ENCODE data around the gene TNFSF12.

TNFSF12 gene

DNA sequence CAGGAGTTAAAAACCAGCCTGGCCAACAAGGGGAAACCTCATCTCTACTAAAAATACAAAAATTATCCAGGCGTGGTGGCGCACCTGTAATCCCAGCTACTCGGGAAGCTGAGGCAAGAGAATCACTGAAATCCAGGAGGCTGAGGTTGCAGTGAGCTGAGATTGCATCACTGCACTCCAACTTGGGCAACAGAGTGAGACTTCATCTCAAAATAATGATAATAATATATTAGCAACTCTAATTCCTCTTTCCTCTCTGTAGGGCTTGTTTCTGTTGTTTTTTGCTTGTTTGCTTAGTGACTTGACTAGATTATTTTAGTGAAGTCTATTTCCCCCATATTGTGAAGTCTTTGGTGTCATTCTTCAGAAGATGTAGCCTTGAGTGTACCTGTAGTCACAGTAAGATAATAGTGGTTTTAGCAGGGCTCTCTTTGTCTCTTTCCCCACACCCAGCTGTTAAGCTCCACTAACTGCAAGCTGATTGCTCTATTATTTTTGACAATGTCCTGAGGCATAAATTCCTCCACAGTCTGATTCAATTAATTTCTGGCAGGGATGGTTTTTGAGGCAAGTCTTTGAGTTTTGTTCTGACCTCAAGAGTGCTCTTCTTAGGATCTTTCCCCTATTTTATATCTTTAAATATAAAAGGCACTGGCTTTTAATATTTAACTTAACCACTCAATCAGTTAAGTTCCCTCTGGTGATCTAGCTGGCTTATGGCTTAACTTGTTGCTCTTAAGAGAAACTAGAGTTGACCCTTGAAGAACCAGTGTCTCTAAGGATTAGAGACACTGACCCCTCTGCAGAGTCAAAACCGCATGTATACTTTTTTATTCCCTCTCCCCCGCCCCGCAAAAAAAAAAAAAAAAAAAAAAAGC lies 18.6 kb upstream of the TNFSF12 start:
- no peak overlapping the region for H3K9ac ChIP-seq (ENCODE audit: insufficient read length)
- H3K9me3 ChIP-seq (ENCODE audit: low read depth, low read length), result no peaks in the 10 kb centered on the region
- no peak overlapping the region for H3K27ac ChIP-seq
- DNase-seq (ENCODE audit: low read depth, low spot score), result no peak
- H3K36me3 ChIP-seq (ENCODE audit: insufficient read depth, low read length), result no peaks in the 10 kb centered on the region
- H3K4me3 ChIP-seq, result no peak overlapping the region
- TF ChIP-seq POLR2AphosphoS5 (IDR thresholded peaks at IDR 0.05; ENCODE audit: borderline replicate concordance, low read depth, low read length) (no peak), EZH2 (IDR thresholded peaks at IDR 0.05) (no peak)

- Histone ChIP-seq H3K9ac (ENCODE audit: insufficient read length) (no peak overlapping the region), H3K36me3 (ENCODE audit: insufficient read depth, low read length) (no peaks in the 10 kb centered on the region), H3K27ac (no peak overlapping the region), H3K9me3 (ENCODE audit: low read depth, low read length) (no peaks in the 10 kb centered on the region), H3K4me3 (no peak overlapping the region)
- TF ChIP-seq EZH2 (IDR thresholded peaks at IDR 0.05) (no peak), FOXP2 (optimal IDR thresholded peaks at IDR 0.05; ENCODE audit: control extremely low read depth, extremely low read length, insufficient read depth) (no peak), POLR2AphosphoS5 (IDR thresholded peaks at IDR 0.05; ENCODE audit: borderline replicate concordance, low read depth, low read length) (no peak)
- DNase-seq (ENCODE audit: low read depth, low spot score), result no peak
Observed at GRCh38 chr17:7538050-7538449, 10.8 kb upstream of the TNFSF12 start.

- no peak for TF ChIP-seq POLR2AphosphoS5 (IDR thresholded peaks at IDR 0.05; ENCODE audit: borderline replicate concordance, low read depth, low read length)
- TF ChIP-seq EZH2 (IDR thresholded peaks at IDR 0.05), result no peak
- no peak for TF ChIP-seq FOXP2 (optimal IDR thresholded peaks at IDR 0.05; ENCODE audit: control extremely low read depth, extremely low read length, insufficient read depth)
- Histone ChIP-seq H3K27ac (no peak overlapping the region), H3K9ac (ENCODE audit: insufficient read length) (no peak overlapping the region), H3K36me3 (ENCODE audit: insufficient read depth, low read length) (no peaks in the 10 kb centered on the region), H3K9me3 (ENCODE audit: low read depth, low read length) (no peaks in the 10 kb centered on the region), H3K4me3 (no peak overlapping the region)
- no peak for DNase-seq (ENCODE audit: low read depth, low spot score)
Observed at GRCh38 chr17:7538891-7539545, 9.8 kb upstream of the TNFSF12 start.

DNA sequence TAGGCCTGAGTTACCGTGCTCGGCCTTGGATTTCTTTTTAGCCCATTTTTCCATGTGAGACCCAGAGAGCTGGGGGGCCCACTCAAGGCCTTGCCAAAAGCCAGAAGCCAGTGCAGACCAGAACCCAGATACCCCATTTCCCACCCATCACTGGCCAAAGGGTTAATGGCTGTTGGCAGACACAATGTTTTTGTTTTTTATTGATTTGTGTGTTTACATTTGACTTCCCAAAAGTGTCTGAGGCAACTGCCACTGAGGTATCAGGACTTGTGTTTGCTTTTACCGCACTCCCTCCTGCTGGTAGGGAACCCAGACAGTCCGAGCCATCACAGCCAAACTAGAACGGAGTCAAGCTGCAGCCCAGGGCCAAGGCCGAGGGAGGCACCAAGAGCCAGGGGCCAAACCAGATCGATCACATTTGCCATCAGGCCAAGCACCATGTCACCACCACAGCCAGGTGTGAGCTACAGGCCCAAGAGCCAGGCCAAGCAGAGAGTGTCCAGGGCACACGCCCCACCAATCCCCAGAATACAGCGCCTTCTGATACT lies 7.7 kb upstream of the TNFSF12 start:
- Histone ChIP-seq H3K9me3 (ENCODE audit: low read depth, low read length) (no peaks in the 10 kb centered on the region), H3K4me3 (no peak overlapping the region), H3K36me3 (ENCODE audit: insufficient read depth, low read length) (no peaks in the 10 kb centered on the region), H3K27ac (no peak overlapping the region), H3K9ac (ENCODE audit: insufficient read length) (no peak overlapping the region)
- DNase-seq (ENCODE audit: low read depth, low spot score), result no peak
- TF ChIP-seq FOXP2 (optimal IDR thresholded peaks at IDR 0.05; ENCODE audit: control extremely low read depth, extremely low read length, insufficient read depth), result no peak
- TF ChIP-seq POLR2AphosphoS5 (IDR thresholded peaks at IDR 0.05; ENCODE audit: borderline replicate concordance, low read depth, low read length), result no peak
- no peak for TF ChIP-seq EZH2 (IDR thresholded peaks at IDR 0.05)

DNA sequence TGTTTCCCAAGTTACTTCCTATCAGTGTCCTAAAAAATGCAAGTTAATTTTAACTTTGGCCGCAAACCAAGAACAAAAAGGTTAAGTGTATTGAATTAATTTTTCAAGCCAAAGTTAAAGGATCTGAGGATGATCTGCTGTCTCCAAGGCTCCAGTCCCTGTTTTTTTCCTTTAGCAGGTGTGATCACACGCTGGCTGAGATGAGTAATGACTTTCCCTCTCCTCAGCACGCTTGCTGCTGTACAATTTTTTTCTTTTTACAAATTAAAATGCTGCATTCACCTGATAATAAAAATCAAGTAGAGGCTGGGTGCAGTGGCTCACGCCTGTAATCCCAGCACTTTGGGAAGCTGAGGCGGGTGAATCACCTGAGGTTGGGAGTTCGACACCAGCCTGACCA lies 3.9 kb upstream of the TNFSF12 start:
- Histone ChIP-seq H3K9ac (ENCODE audit: insufficient read length) (no peak overlapping the region), H3K4me3 (no peak overlapping the region), H3K9me3 (ENCODE audit: low read depth, low read length) (no peaks in the 10 kb centered on the region), H3K36me3 (ENCODE audit: insufficient read depth, low read length) (no peaks in the 10 kb centered on the region), H3K27ac (no peak overlapping the region)
- TF ChIP-seq POLR2AphosphoS5 (IDR thresholded peaks at IDR 0.05; ENCODE audit: borderline replicate concordance, low read depth, low read length) (no peak), EZH2 (IDR thresholded peaks at IDR 0.05) (no peak), FOXP2 (optimal IDR thresholded peaks at IDR 0.05; ENCODE audit: control extremely low read depth, extremely low read length, insufficient read depth) (no peak)
- no peak for DNase-seq (ENCODE audit: low read depth, low spot score)

GRCh38 chr17:7549401-7550055 lies 670 bp downstream of the TNFSF12 start:
- H3K9me3 ChIP-seq (ENCODE audit: low read depth, low read length), result no peaks in the 10 kb centered on the region
- H3K4me3 ChIP-seq, result no peak overlapping the region
- no peaks in the 10 kb centered on the region for H3K36me3 ChIP-seq (ENCODE audit: insufficient read depth, low read length)
- no peak overlapping the region for H3K9ac ChIP-seq (ENCODE audit: insufficient read length)
- TF ChIP-seq POLR2AphosphoS5 (IDR thresholded peaks at IDR 0.05; ENCODE audit: borderline replicate concordance, low read depth, low read length) (no peak), FOXP2 (optimal IDR thresholded peaks at IDR 0.05; ENCODE audit: control extremely low read depth, extremely low read length, insufficient read depth) (no peak), EZH2 (IDR thresholded peaks at IDR 0.05) (no peak)
- DNase-seq (ENCODE audit: low read depth, low spot score), result no peak
- no peak overlapping the region for H3K27ac ChIP-seq

DNA sequence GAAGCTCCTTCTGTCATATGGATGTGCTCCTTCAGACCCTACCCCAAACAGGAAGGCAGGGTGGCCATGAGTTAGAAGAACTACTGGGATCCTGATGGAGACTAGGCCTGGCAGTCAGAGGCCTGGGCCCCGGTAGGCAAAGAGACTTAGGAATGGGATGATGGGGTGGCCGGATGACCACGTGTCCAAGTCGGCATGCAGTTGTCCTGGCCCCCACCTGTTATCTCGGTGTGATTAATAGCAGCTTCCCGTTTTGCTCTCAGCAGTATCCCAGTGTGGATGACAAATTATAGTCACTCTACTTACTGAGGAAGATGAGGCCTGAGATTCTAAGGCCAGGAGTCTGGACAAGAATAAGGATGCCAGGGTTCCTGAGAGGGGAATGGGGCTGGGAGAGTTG lies 1.5 kb downstream of the TNFSF12 start:
- Histone ChIP-seq H3K36me3 (ENCODE audit: insufficient read depth, low read length) (no peaks in the 10 kb centered on the region), H3K9me3 (ENCODE audit: low read depth, low read length) (no peaks in the 10 kb centered on the region), H3K4me3 (no peak overlapping the region), H3K27ac (no peak overlapping the region), H3K9ac (ENCODE audit: insufficient read length) (no peak overlapping the region)
- DNase-seq (ENCODE audit: low read depth, low spot score), result no peak
- no peak for TF ChIP-seq FOXP2 (optimal IDR thresholded peaks at IDR 0.05; ENCODE audit: control extremely low read depth, extremely low read length, insufficient read depth)
- TF ChIP-seq EZH2 (IDR thresholded peaks at IDR 0.05), result no peak
- TF ChIP-seq POLR2AphosphoS5 (IDR thresholded peaks at IDR 0.05; ENCODE audit: borderline replicate concordance, low read depth, low read length), result no peak

GRCh38 chr17:7551396-7551795 lies 2.5 kb downstream of the TNFSF12 start:
- no peak for TF ChIP-seq POLR2AphosphoS5 (IDR thresholded peaks at IDR 0.05; ENCODE audit: borderline replicate concordance, low read depth, low read length)
- TF ChIP-seq EZH2 (IDR thresholded peaks at IDR 0.05), result no peak
- TF ChIP-seq FOXP2 (optimal IDR thresholded peaks at IDR 0.05; ENCODE audit: control extremely low read depth, extremely low read length, insufficient read depth), result no peak
- Histone ChIP-seq H3K27ac (no peak overlapping the region), H3K4me3 (no peak overlapping the region), H3K9ac (ENCODE audit: insufficient read length) (no peak overlapping the region), H3K9me3 (ENCODE audit: low read depth, low read length) (no peaks in the 10 kb centered on the region), H3K36me3 (ENCODE audit: insufficient read depth, low read length) (no peaks in the 10 kb centered on the region)
- DNase-seq (ENCODE audit: low read depth, low spot score), result no peak
